ENCODE data around the gene CHST15.

- TF ChIP-seq, protein P1, sequence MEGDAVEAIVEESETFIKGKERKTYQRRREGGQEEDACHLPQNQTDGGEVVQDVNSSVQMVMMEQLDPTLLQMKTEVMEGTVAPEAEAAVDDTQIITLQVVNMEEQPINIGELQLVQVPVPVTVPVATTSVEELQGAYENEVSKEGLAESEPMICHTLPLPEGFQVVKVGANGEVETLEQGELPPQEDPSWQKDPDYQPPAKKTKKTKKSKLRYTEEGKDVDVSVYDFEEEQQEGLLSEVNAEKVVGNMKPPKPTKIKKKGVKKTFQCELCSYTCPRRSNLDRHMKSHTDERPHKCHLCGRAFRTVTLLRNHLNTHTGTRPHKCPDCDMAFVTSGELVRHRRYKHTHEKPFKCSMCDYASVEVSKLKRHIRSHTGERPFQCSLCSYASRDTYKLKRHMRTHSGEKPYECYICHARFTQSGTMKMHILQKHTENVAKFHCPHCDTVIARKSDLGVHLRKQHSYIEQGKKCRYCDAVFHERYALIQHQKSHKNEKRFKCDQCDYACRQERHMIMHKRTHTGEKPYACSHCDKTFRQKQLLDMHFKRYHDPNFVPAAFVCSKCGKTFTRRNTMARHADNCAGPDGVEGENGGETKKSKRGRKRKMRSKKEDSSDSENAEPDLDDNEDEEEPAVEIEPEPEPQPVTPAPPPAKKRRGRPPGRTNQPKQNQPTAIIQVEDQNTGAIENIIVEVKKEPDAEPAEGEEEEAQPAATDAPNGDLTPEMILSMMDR (IDR thresholded peaks at IDR 0.05) = no peak
- TF ChIP-seq POLR2A (IDR thresholded peaks at IDR 0.05) = no peak
Measured at GRCh38 chr10:123970207-123970926, 123.0 kb downstream of the CHST15 start.
